NCI-H748 (cell line): ENCODE results near the gene TAF4B.

ENCODE experiments used
- DNase-seq: peaks from one replicate; lab custom pipeline; 2025; ENCODE audit not compliant: unreplicated experiment; lab: John Stamatoyannopoulos, UW

The TAF4B gene

GRCh38 chr18:26304511-26304910, 78.3 kb downstream of the TAF4B start:
- no peak for DNase-seq

- DNase-seq, result peak; percentile 68
Observed at GRCh38 chr18:26307161-26307773, 81.0 kb downstream of the TAF4B start.

- DNase-seq, result no peak
Observed at GRCh38 chr18:26309281-26309680, 83.0 kb downstream of the TAF4B start.

GRCh38 chr18:26312199-26312598, 86.0 kb downstream of the TAF4B start:
- peak; percentile 24 for DNase-seq

GRCh38 chr18:26317398-26317797, 91.2 kb downstream of the TAF4B start:
- DNase-seq, result no peak

- DNase-seq, result no peak
Observed at GRCh38 chr18:26320686-26321085, 94.4 kb downstream of the TAF4B start.

GRCh38 chr18:26322890-26323653, 96.8 kb downstream of the TAF4B start:
- DNase-seq, result no peak

GRCh38 chr18:26325771-26326170, 99.5 kb downstream of the TAF4B start:
- no peak for DNase-seq

GRCh38 chr18:26327062-26327461, 100.8 kb downstream of the TAF4B start:
- DNase-seq, result no peak

GRCh38 chr18:26332991-26333390, 106.7 kb downstream of the TAF4B start:
- no peak for DNase-seq

GRCh38 chr18:26335156-26335555, 108.9 kb downstream of the TAF4B start:
- DNase-seq, result no peak

- DNase-seq, result no peak
Observed at GRCh38 chr18:26335571-26336487, 109.6 kb downstream of the TAF4B start.

GRCh38 chr18:26336572-26336971, 110.3 kb downstream of the TAF4B start:
- DNase-seq, result no peak

GRCh38 chr18:26342646-26343045, 116.4 kb downstream of the TAF4B start:
- DNase-seq, result peak; percentile 35

GRCh38 chr18:26350961-26351360, 124.7 kb downstream of the TAF4B start:
- no peak for DNase-seq

- no peak for DNase-seq
Observed at GRCh38 chr18:26356045-26356785, 130.0 kb downstream of the TAF4B start.

- no peak for DNase-seq
Observed at GRCh38 chr18:26357960-26358359, 131.7 kb downstream of the TAF4B start.

GRCh38 chr18:26362021-26362420, 135.8 kb downstream of the TAF4B start:
- no peak for DNase-seq

- DNase-seq, result no peak
Observed at GRCh38 chr18:26367425-26367824, 141.2 kb downstream of the TAF4B start.

- DNase-seq, result no peak
Observed at GRCh38 chr18:26370037-26370436, 143.8 kb downstream of the TAF4B start.

- DNase-seq, result no peak
Observed at GRCh38 chr18:26376105-26376504, 149.9 kb downstream of the TAF4B start.
